GM19468 (cell line): ENCODE results near the gene SEMA4D.

Source experiments
- ATAC-seq: cut with Tn5 transposase; IDR thresholded peaks from one replicate; pipeline ENCODE4 v1.9.1; 2021; ENCODE audit warnings: mild to moderate bottlenecking, moderate library complexity, moderate number of reproducible peaks; ENCODE audit not compliant: unreplicated experiment; ENCODE audit errors: extremely low read depth

SEMA4D gene

GRCh38 chr9:89312222-89312571 is 185.7 kb downstream of the SEMA4D start:
- ATAC-seq, result no peak

- ATAC-seq, result no peak
These were observed 186.3 kb downstream of the SEMA4D start for GRCh38 chr9:89311346-89312221.
